ENCODE results near the gene LRP1-AS. TPM values are rescaled to one million over a fixed set of nuclear protein-coding genes. Genes with fewer than 3 reads are reported as not detected.

LRP1-AS gene
- total RNA-seq, 1 donor from 2014 or later, result not detected

DNA sequence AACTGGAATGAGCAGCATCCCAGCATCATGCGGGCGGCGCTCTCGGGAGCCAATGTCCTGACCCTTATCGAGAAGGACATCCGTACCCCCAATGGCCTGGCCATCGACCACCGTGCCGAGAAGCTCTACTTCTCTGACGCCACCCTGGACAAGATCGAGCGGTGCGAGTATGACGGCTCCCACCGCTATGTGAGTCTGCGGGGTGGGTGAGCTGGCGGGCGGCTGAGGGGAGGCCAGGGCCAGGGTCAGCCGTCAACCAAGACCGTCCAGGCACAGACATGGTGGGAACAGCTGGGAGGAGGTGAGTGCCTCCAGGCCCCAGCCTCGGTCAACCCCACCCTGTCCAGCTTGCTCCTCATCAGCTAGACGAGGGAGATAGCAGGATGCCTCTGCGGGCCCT is 43.4 kb upstream of the LRP1-AS start:
- Histone ChIP-seq H3K27me3 (no peaks in the 10 kb centered on the region), H3K27ac (no peak overlapping the region), H3K9me3 (no peaks in the 10 kb centered on the region), H3K4me1 (no peaks in the 10 kb centered on the region), H3K36me3 (peaks cover 0 to 94% of the 10 kb centered on the region in 2 donors), H3K4me3 (no peak overlapping the region)
- DNase-seq (ENCODE audit: extremely low spot score in 2 of 2), result no peak
- TF ChIP-seq POLR2AphosphoS5 (IDR thresholded peaks at IDR 0.05; ENCODE audit: insufficient read depth in 1 of 2, low read depth in 1 of 2), result no peak
- TF ChIP-seq, protein P1, sequence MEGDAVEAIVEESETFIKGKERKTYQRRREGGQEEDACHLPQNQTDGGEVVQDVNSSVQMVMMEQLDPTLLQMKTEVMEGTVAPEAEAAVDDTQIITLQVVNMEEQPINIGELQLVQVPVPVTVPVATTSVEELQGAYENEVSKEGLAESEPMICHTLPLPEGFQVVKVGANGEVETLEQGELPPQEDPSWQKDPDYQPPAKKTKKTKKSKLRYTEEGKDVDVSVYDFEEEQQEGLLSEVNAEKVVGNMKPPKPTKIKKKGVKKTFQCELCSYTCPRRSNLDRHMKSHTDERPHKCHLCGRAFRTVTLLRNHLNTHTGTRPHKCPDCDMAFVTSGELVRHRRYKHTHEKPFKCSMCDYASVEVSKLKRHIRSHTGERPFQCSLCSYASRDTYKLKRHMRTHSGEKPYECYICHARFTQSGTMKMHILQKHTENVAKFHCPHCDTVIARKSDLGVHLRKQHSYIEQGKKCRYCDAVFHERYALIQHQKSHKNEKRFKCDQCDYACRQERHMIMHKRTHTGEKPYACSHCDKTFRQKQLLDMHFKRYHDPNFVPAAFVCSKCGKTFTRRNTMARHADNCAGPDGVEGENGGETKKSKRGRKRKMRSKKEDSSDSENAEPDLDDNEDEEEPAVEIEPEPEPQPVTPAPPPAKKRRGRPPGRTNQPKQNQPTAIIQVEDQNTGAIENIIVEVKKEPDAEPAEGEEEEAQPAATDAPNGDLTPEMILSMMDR (IDR thresholded peaks at IDR 0.05), result no peak
- no peak for TF ChIP-seq POLR2A (IDR thresholded peaks at IDR 0.05)
- intact Hi-C loops (cut with DNase I), result no loop called here

DNA sequence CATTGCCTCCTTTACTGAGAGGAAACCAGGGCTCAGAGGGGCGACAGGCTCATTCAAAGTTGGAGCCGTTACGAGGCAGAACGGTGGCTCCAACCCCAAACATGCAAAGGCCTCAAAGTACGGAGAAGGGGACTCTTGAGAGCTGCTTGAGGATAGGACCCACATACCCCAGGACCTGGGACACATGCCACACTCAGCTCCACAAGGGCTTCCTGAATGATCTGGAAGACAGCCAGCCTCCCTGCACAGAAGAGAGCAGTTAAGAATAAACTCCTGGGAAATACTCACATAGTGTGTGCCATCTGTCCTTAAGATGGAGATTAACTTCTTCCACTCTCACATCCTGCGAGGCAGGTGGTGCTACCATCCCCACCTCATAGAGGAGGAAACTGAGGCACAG is 42.6 kb upstream of the LRP1-AS start:
- H3K36me3 ChIP-seq, result peaks cover 0 to 94% of the 10 kb centered on the region in 2 donors

DNA sequence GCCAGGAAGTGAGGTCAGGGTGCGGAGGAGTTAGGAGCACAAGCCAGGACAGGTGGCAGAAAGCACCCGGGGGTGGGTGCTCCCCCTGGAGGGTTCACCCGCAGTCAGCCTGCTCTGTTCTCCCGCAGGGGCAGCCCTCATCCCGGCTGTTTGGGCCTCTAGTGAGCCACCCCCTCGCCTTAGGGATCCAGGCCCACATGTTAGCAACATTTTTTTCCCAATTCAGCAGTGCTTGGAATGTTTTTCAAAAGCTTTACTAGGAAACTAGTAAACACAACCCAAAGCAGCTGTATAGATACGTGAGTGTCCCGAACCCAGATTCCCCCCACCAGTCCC is 40.6 kb upstream of the LRP1-AS start:
- intact Hi-C loops (cut with DNase I), result no loop called here
- no peaks in the 10 kb centered on the region for H3K9me3 ChIP-seq
- H3K27me3 ChIP-seq, result no peaks in the 10 kb centered on the region
- no peaks in the 10 kb centered on the region for H3K4me1 ChIP-seq
- TF ChIP-seq POLR2AphosphoS5 (IDR thresholded peaks at IDR 0.05; ENCODE audit: insufficient read depth in 1 of 2, low read depth in 1 of 2), result no peak
- TF ChIP-seq POLR2A (IDR thresholded peaks at IDR 0.05), result no peak
- TF ChIP-seq, protein P1 (IDR thresholded peaks at IDR 0.05), result no peak
- H3K4me3 ChIP-seq, result no peak overlapping the region
- no peak overlapping the region for H3K27ac ChIP-seq
- DNase-seq (ENCODE audit: extremely low spot score in 2 of 2), result no peak
- peaks cover 0 to 94% of the 10 kb centered on the region in 2 donors for H3K36me3 ChIP-seq

More for the DNA sequence above, 42.6 kb upstream of the LRP1-AS start:
- Histone ChIP-seq H3K27ac (no peak overlapping the region), H3K4me1 (no peaks in the 10 kb centered on the region), H3K9me3 (no peaks in the 10 kb centered on the region), H3K4me3 (no peak overlapping the region), H3K27me3 (no peaks in the 10 kb centered on the region)
- intact Hi-C loops (cut with DNase I), result no loop called here
- TF ChIP-seq POLR2AphosphoS5 (IDR thresholded peaks at IDR 0.05; ENCODE audit: insufficient read depth in 1 of 2, low read depth in 1 of 2), result no peak
- TF ChIP-seq, protein P1 (IDR thresholded peaks at IDR 0.05), result no peak
- TF ChIP-seq POLR2A (IDR thresholded peaks at IDR 0.05), result no peak
- no peak for DNase-seq (ENCODE audit: extremely low spot score in 2 of 2)

DNA sequence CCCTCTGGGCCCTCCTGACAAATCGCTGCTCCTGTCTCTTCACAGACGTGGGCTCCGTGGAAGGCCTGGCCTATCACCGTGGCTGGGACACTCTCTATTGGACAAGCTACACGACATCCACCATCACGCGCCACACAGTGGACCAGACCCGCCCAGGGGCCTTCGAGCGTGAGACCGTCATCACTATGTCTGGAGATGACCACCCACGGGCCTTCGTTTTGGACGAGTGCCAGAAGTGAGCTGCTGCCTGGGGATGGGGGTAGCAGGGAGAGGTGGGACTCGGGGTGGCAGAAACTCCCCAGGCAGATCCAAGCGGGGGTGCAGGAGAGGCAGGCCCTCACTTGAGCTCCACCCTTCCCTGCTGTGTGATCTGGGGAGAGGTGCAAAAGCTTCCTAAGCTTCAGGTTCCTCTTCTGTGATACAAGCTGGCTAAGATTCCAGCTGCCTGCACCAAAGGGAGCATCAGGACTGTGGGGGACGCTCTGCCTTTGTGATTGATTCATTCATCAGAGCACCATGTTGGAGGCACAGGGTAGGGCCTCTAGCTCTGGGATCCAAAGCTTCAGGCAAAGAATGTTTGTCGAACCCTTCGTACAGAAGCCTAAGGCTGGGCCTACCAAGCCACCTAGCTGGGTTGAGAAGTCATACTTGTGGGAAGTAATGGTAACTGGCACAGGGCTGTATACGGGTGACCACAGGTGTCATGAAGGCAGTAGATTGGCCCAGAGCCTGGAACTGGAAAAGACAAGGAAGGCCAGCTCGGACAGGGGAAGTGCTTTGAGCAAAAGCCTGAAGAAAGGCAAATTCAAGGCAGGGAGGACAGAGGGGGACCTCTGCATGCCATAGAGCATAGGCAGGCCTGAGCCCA is 40.0 kb upstream of the LRP1-AS start:
- intact Hi-C loops (cut with DNase I), result no loop called here
- no peak for DNase-seq (ENCODE audit: extremely low spot score in 2 of 2)
- H3K9me3 ChIP-seq, result no peaks in the 10 kb centered on the region
- TF ChIP-seq POLR2A (IDR thresholded peaks at IDR 0.05), result no peak
- TF ChIP-seq POLR2AphosphoS5 (IDR thresholded peaks at IDR 0.05; ENCODE audit: insufficient read depth in 1 of 2, low read depth in 1 of 2), result peak in 1 of 2 donors; percentile 14
- TF ChIP-seq, protein P1 (IDR thresholded peaks at IDR 0.05), result no peak
- H3K27ac ChIP-seq, result no peak overlapping the region
- peaks cover 5% of the 10 kb centered on the region for H3K4me1 ChIP-seq
- H3K27me3 ChIP-seq, result no peaks in the 10 kb centered on the region
- H3K4me3 ChIP-seq, result no peak overlapping the region
- peaks cover 0 to 88% of the 10 kb centered on the region in 2 donors for H3K36me3 ChIP-seq

DNA sequence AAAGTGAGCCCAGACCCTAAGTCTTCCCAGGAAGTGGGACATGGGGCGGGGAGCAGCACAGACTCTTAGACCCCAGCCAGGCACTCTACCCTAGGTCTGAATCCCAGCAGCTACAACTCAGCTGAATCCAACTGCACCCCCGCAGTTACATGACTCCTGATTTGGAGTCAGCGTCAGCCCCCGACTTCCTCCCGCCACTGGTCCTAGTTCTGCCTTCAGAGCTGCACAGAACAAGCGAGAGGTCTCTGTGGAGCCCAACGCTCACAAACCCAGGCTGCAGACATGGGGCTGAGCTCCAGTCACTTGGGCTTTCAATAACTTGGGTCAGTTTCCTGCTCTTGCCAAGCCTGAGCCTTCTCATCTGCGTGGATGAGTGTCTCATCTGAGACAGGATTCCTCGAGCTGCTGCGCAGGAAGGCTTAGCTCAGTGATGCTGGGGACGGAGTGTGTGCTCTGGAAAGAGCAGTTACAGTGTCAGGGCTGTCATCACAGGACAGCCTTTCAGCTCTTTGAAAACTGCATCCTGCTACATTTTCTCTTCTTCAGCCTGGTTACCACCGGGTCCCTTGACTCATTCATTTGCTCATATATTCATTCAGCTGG is 38.6 kb upstream of the LRP1-AS start:
- no peaks in the 10 kb centered on the region for H3K27me3 ChIP-seq
- peaks cover 18% of the 10 kb centered on the region for H3K4me1 ChIP-seq
- no peak overlapping the region for H3K4me3 ChIP-seq
- H3K36me3 ChIP-seq, result peaks cover 0 to 76% of the 10 kb centered on the region in 2 donors
- no peak overlapping the region for H3K27ac ChIP-seq
- H3K9me3 ChIP-seq, result no peaks in the 10 kb centered on the region
- TF ChIP-seq POLR2AphosphoS5 (IDR thresholded peaks at IDR 0.05; ENCODE audit: insufficient read depth in 1 of 2, low read depth in 1 of 2), result no peak
- no peak for TF ChIP-seq POLR2A (IDR thresholded peaks at IDR 0.05)
- TF ChIP-seq, protein P1 (IDR thresholded peaks at IDR 0.05), result no peak
- intact Hi-C loops (cut with DNase I), result no loop called here
- DNase-seq (ENCODE audit: extremely low spot score in 2 of 2), result no peak

Data from vagina (tissue), 2 donors.